Spleen (tissue), 11 donors: Measurements from ENCODE around the gene LCLAT1. TPM values are rescaled to one million over a fixed set of nuclear protein-coding genes. Genes with fewer than 3 reads are reported as not detected.
"Not testable (repeated sequence)": the region's sequence is repeated elsewhere in the genome, so short reads cannot be mapped to it uniquely, and the experiment has no call there.

Experiments used
- DNase-seq: peaks from one replicate; pipeline ENCODE4 v3.0.0-alpha.2; 2020
- H3K27ac ChIP-seq, 8 donors: fragments of 200-600 bp; sonication (generic) in 7 of 8; 1 replicate in 4 of 8; 2 replicates in 4 of 8; pipeline versions ENCODE4 v1.5.0 to v1.8.0; 2016 to 2021; ENCODE audit warnings: inconsistent platforms in 4 of 8, mild to moderate bottlenecking in 4 of 8, moderate library complexity in 1 of 8
- H3K27me3 ChIP-seq, 7 donors: fragments of 200-600 bp; sonication (generic) in 6 of 7; replicated peaks in 1 of 7; 1 replicate in 4 of 7; 2 replicates in 3 of 7; pipeline versions ENCODE4 v1.5.0 to v1.8.0; 2016 to 2021; ENCODE audit warnings: inconsistent platforms in 3 of 7, mild to moderate bottlenecking in 1 of 7
- H3K36me3 ChIP-seq, 6 donors: fragments of 200-600 bp; sonication (generic) in 5 of 6; 1 replicate in 4 of 6; 2 replicates in 2 of 6; pipeline versions ENCODE4 v1.5.0 to v1.8.0; 2016 to 2021; ENCODE audit warnings: inconsistent platforms in 2 of 6
- H3K4me1 ChIP-seq, 6 donors: fragments of 200-600 bp; sonication (generic) in 5 of 6; 1 replicate in 3 of 6; 2 replicates in 3 of 6; pipeline versions ENCODE4 v1.5.0 to v1.8.0; 2016 to 2021; ENCODE audit warnings: inconsistent platforms in 3 of 6
- H3K4me3 ChIP-seq, 8 donors: fragments of 200-600 bp; sonication (generic) in 7 of 8; 1 replicate in 4 of 8; 2 replicates in 4 of 8; pipeline versions ENCODE4 v1.5.0 to v1.8.0; 2016 to 2021; ENCODE audit warnings: inconsistent platforms in 4 of 8, mild to moderate bottlenecking in 4 of 8, moderate library complexity in 2 of 8
- H3K9me3 ChIP-seq, 8 donors: fragments of 200-600 bp; sonication (generic) in 7 of 8; 1 replicate in 4 of 8; 2 replicates in 4 of 8; pipeline versions ENCODE4 v1.5.0 to v1.8.0; 2016 to 2021; ENCODE audit warnings: inconsistent platforms in 4 of 8
- POLR2A ChIP-seq, 3 donors: fragments of 450-650 bp; IDR thresholded peaks; one replicate each; pipeline ENCODE4 v1.5.1; 2017; ENCODE audit warnings: antibody characterized with exemption in 3 of 3, mild to moderate bottlenecking in 1 of 3
- POLR2AphosphoS5 ChIP-seq, 3 donors: sonication (generic); formaldehyde crosslinking; IDR thresholded peaks; one replicate each; pipeline ENCODE4 v1.5.1; 2017; ENCODE audit warnings: antibody characterized with exemption in 3 of 3
- WGBS, 5 donors: extraction: QIAGEN DNeasy Blood & Tissue Kit in 3 of 5; methylation state at CpG; one replicate each; pipeline versions ENCODE4 v1.1.5 to v1.1.7; 2013 to 2018; 5-methylcytosine and 5-hydroxymethylcytosine counted together
- intact Hi-C: fragments of 100-400 bp; cut with DNase I; formaldehyde crosslinking; loops from one replicate; pipeline ENCODE4 v1.15.0; 2023; ENCODE audit warnings: low total_unique reads
- polyA plus RNA-seq, 3 donors: library from polyadenylated mRNA; stranded (reverse); fragments of 200-250 nt; gene quantifications; one replicate each; pipeline ENCODE4 v1.2.1, GENCODE V29; 2013
- total RNA-seq, 7 donors: library from RNA; depleted of rRNA in 3 of 7; stranded (reverse); fragments of >200 nt in 3 of 7; fragmentation: NEBNext Ultra II Directional in 4 of 7; extraction: Animal tissue kit (Norgen Biotek cat#: 25700) in 4 of 7; gene quantifications; one replicate each; pipeline versions ENCODE4 v1.1.0 to v1.2.1, GENCODE V29; 2016 to 2021
- TF ChIP-seq, protein P1 (sequence below), 11 experiments: fragments of 200-600 bp in 7 of 11; fragments of 450-650 bp in 4 of 11; sonication (generic) in 4 of 11; IDR thresholded peaks in 8 of 11; conservative IDR thresholded peaks in 3 of 11; 1 replicate in 7 of 11; 2 replicates in 4 of 11; pipeline versions ENCODE4 v1.4.0 to v1.8.0; 2016 to 2021; ENCODE audit warnings: antibody characterized with exemption in 11 of 11, inconsistent platforms in 4 of 11, mild to moderate bottlenecking in 1 of 11
- donor health status: healthy with polysubstance abuse.
- donor health status: DM: no; HTN: no; CAD: no; lungs with moderate emphysema.
- donor health status: DM: no; HTN: no; CAD: no.
- donor health status: Bipolar disorder and iron deficiency.
- donor health status: healthy.
- donor health status: DM: no; HTN: no; CAD: no.
- donor health status: DM: yes; HTN: yes; CAD: no.

Gene LCLAT1
- total and polyA plus RNA-seq, 10 donors = 1.9 to 23.3 (median 13.8) TPM

DNA sequence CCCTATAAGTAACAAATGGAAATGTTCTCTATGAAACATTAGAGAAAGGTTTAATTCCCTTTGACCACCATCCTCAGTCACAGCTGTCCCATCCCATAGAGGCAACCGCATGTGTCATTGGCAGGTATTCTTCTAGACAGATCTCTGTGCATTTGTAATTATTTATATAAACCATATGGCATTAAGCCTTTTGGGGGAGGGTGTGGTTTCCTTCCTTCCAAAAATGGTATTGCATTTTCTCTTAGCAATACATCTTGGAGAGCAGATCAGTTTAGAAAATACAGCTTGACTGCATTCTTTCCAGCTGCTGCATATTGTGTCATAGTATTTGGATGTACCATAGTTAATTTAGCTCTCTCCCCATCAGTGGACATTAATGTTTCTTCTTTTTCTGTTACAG, 57.7 kb downstream of the LCLAT1 start:
- Histone ChIP-seq H3K36me3 (peaks cover 0 to 17% (median 0%) of the 10 kb centered on the region in 6 donors), H3K27me3 (no peaks in the 10 kb centered on the region), H3K9me3 (peaks cover 4 to 47% (median 33%) of the 10 kb centered on the region in 8 donors), H3K4me1 (peaks cover 6 to 46% (median 31%) of the 10 kb centered on the region in 6 donors), H3K27ac (peak overlapping the region in 5 of 8 donors; percentile 60 to 86 (median 84)), H3K4me3 (no peak overlapping the region)
- intact Hi-C loops = no loop called here
- 85 to 96% (median 92%) methylated on average over 1 of the region's 1 CpG for WGBS, 5 donors
- no peak for DNase-seq
- TF ChIP-seq, protein P1, sequence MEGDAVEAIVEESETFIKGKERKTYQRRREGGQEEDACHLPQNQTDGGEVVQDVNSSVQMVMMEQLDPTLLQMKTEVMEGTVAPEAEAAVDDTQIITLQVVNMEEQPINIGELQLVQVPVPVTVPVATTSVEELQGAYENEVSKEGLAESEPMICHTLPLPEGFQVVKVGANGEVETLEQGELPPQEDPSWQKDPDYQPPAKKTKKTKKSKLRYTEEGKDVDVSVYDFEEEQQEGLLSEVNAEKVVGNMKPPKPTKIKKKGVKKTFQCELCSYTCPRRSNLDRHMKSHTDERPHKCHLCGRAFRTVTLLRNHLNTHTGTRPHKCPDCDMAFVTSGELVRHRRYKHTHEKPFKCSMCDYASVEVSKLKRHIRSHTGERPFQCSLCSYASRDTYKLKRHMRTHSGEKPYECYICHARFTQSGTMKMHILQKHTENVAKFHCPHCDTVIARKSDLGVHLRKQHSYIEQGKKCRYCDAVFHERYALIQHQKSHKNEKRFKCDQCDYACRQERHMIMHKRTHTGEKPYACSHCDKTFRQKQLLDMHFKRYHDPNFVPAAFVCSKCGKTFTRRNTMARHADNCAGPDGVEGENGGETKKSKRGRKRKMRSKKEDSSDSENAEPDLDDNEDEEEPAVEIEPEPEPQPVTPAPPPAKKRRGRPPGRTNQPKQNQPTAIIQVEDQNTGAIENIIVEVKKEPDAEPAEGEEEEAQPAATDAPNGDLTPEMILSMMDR (IDR thresholded peaks at IDR 0.05 in 8 of 11, conservative IDR thresholded peaks at IDR 0.05 in 3 of 11) = no peak
- TF ChIP-seq POLR2A (IDR thresholded peaks at IDR 0.05) (no peak), POLR2AphosphoS5 (IDR thresholded peaks at IDR 0.05) (no peak)

DNA sequence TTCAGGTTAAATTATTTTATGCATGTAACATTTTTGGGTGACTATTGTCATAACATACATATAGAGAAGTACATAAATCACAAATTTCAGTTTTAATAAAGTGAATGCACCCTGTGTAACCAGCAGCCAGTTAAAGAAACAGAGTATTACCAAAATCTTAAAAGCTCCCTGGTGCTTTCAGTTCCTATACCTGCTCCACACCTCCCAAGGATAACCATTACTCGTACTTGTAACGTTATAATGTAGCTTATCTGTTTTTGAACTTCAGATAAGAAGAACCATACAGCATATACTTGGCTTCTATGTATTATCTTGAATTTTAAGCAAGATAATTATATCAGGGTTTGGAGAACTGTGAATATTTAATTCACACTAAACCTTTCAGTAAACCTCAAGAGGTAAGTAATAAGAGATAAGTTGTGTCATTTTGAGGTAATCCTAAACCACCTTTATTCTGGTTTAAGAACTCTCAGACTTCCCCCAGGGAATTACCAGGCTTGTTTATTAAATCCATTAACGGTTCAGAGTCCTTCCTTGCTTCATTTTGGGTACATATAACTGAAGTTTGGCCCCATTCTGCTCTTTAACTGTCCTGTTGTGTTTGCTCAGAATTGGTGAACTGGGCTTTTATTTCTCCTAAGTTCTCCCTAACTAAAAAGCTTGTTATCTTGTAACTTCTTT, 58.6 kb downstream of the LCLAT1 start:
- TF ChIP-seq POLR2A (IDR thresholded peaks at IDR 0.05) (no peak), POLR2AphosphoS5 (IDR thresholded peaks at IDR 0.05) (no peak)
- TF ChIP-seq, protein P1 (IDR thresholded peaks at IDR 0.05 in 8 of 11, conservative IDR thresholded peaks at IDR 0.05 in 3 of 11) = no peak
- no peak overlapping the region for H3K27ac ChIP-seq
- intact Hi-C loops = no loop called here

DNA sequence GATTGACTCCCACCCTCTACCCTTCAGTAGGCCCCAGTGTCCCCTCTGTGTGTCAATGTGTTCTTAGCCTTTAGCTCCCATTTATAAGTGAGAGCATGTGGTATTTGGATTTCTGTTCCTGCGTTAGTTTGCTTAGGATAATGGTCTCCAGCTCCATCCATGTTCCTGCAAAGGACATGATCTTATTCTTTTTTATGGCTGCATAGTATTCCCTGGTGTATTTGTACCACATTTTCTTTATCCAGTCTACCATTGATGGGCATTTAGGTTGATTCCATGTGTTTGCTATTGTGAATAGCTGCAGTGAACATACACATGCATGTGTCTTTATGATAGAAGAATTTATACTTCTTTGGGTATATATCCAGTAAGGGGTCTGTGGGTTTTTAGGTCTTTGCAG, 60.4 kb downstream of the LCLAT1 start:
- WGBS, 5 donors = 96 to 100% (median 98%) methylated on average over 1 of the region's 1 CpG

More for the DNA sequence above, 58.6 kb downstream of the LCLAT1 start:
- Histone ChIP-seq H3K36me3 (peaks cover 0 to 9% (median 0%) of the 10 kb centered on the region in 6 donors), H3K27me3 (no peaks in the 10 kb centered on the region), H3K4me3 (no peak overlapping the region), H3K4me1 (peaks cover 6 to 46% (median 31%) of the 10 kb centered on the region in 6 donors), H3K9me3 (peaks cover 0 to 38% (median 24%) of the 10 kb centered on the region in 8 donors)
- 71 to 80% (median 75%) methylated on average over 3 of the region's 3 CpGs for WGBS, 5 donors
- DNase-seq = no peak

DNA sequence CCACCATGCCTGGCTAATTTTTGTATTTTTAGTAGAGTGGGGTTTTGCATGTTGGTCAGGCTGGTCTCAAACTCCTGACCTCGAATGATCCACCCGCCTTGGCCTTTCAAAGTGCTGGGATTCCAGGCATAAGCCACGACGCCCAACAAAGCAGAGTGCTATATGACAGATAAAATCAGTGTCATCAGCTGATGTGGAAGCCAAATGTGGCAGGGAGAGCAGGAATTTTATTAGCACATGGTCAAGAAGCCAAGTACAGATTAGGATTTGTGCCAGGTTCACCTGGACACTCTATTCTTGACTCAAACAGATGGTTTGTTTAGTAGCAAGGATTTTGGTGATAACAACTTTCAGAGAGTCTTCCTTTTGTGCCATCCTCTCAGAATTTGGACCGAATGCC, 62.7 kb downstream of the LCLAT1 start:
- no peaks in the 10 kb centered on the region for H3K27me3 ChIP-seq
- peaks cover 6 to 32% (median 22%) of the 10 kb centered on the region in 6 donors for H3K4me1 ChIP-seq
- DNase-seq = no peak
- H3K27ac ChIP-seq = no peak overlapping the region
- 90 to 95% (median 91%) methylated on average over 5 of the region's 5 CpGs for WGBS, 5 donors
- no peak for TF ChIP-seq POLR2A (IDR thresholded peaks at IDR 0.05)
- TF ChIP-seq, protein P1 (IDR thresholded peaks at IDR 0.05 in 8 of 11, conservative IDR thresholded peaks at IDR 0.05 in 3 of 11) = no peak
- TF ChIP-seq POLR2AphosphoS5 (IDR thresholded peaks at IDR 0.05) = no peak
- H3K36me3 ChIP-seq = no peaks in the 10 kb centered on the region
- intact Hi-C loops = no loop called here
- H3K9me3 ChIP-seq = peaks cover 0 to 18% (median 10%) of the 10 kb centered on the region in 8 donors
- no peak overlapping the region for H3K4me3 ChIP-seq

More for the DNA sequence above, 60.4 kb downstream of the LCLAT1 start:
- Histone ChIP-seq H3K9me3 (peaks cover 0 to 20% (median 11%) of the 10 kb centered on the region in 8 donors), H3K4me1 (peaks cover 6 to 48% (median 35%) of the 10 kb centered on the region in 6 donors)
- DNase-seq, H3K27me3 ChIP-seq, intact Hi-C loops, H3K4me3 ChIP-seq, H3K27ac ChIP-seq, H3K36me3 ChIP-seq: not testable (repeated sequence)
